PC-3 (cell line): Measurements from ENCODE around the gene TADA2B.

Experiments used
- EZH2 ChIP-seq: fragments of 300-600 bp; sonication (generic); IDR thresholded peaks from one replicate; pipeline ENCODE4 v1.6.1; 2017; ENCODE audit warnings: antibody characterized with exemption, mild to moderate bottlenecking, low read length; ENCODE audit not compliant: unreplicated experiment
- TF ChIP-seq, protein P1 (sequence below): fragments of 300-600 bp; sonication (generic); conservative IDR thresholded peaks from 2 replicates; pipeline ENCODE4 v1.5.1; 2017; ENCODE audit warnings: antibody characterized with exemption, low read depth, mild to moderate bottlenecking, low read length

DNA sequence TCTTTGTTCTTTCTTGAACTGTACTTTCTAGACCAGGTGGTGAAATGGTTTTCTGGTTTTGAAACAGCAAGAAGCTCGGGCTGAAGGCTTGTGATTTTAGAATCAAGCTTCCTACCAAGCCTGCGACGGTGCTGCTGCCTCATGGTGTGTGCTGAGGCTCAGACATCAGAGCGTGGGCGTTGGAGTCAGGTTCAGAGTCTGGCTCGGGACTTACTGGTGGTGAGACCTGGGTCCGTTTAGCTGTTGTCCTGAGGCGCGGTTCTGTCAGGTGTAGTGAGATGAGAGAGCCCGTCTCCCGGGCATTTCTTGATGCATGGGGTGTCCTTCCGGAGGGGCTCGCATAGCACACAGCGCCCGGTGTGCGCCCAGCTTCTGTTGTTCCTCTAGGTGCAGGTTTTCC is 19.7 kb upstream of the TADA2B start:
- TF ChIP-seq EZH2 = no peak
- TF ChIP-seq, protein P1, sequence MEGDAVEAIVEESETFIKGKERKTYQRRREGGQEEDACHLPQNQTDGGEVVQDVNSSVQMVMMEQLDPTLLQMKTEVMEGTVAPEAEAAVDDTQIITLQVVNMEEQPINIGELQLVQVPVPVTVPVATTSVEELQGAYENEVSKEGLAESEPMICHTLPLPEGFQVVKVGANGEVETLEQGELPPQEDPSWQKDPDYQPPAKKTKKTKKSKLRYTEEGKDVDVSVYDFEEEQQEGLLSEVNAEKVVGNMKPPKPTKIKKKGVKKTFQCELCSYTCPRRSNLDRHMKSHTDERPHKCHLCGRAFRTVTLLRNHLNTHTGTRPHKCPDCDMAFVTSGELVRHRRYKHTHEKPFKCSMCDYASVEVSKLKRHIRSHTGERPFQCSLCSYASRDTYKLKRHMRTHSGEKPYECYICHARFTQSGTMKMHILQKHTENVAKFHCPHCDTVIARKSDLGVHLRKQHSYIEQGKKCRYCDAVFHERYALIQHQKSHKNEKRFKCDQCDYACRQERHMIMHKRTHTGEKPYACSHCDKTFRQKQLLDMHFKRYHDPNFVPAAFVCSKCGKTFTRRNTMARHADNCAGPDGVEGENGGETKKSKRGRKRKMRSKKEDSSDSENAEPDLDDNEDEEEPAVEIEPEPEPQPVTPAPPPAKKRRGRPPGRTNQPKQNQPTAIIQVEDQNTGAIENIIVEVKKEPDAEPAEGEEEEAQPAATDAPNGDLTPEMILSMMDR = no peak
